Neural progenitor cell (in vitro differentiated cells): ENCODE results near the gene MYLK. TPM values are rescaled to one million over a fixed set of nuclear protein-coding genes. Genes with fewer than 3 reads are reported as not detected.

Experiments used
- DNase-seq: peaks from one replicate; pipeline ENCODE4 v3.0.0-alpha.2; 2016; ENCODE audit warnings: low spot score
- H2AFZ ChIP-seq: fragments of 200-600 bp; sonication (generic); replicated peaks from 2 replicates; pipeline ENCODE4 v1.6.1; 2016; ENCODE audit warnings: antibody characterized with exemption
- H3F3A ChIP-seq: fragments of 200-600 bp; sonication (generic); 2 replicates; pipeline ENCODE4 v1.6.1; 2016; ENCODE audit warnings: antibody characterized with exemption, low read depth
- H3K27ac ChIP-seq: fragments of 200-600 bp; sonication (generic); 2 replicates; pipeline ENCODE4 v1.5.1; 2016; ENCODE audit warnings: mild to moderate bottlenecking
- H3K27me3 ChIP-seq: fragments of 200-600 bp; sonication (generic); 2 replicates; pipeline ENCODE4 v1.6.1; 2016; ENCODE audit warnings: mild to moderate bottlenecking, moderate library complexity
- H3K36me3 ChIP-seq: fragments of 200-600 bp; sonication (generic); 2 replicates; pipeline ENCODE4 v1.5.1; 2016
- H3K4me1 ChIP-seq: fragments of 200-600 bp; sonication (generic); 2 replicates; pipeline ENCODE4 v1.6.1; 2016; ENCODE audit warnings: mixed run types
- H3K4me2 ChIP-seq: fragments of 200-600 bp; sonication (generic); 2 replicates; pipeline ENCODE4 v1.6.1; 2016
- H3K4me3 ChIP-seq: fragments of 200-600 bp; sonication (generic); 2 replicates; pipeline ENCODE4 v1.5.1; 2016
- H3K79me2 ChIP-seq: fragments of 200-600 bp; sonication (generic); 2 replicates; pipeline ENCODE4 v1.6.1; 2016; ENCODE audit warnings: low read depth
- H3K9ac ChIP-seq: fragments of 200-600 bp; sonication (generic); 2 replicates; pipeline ENCODE4 v1.6.1; 2016
- H3K9me3 ChIP-seq: fragments of 200-600 bp; sonication (generic); 2 replicates; pipeline ENCODE4 v1.5.1; 2016; ENCODE audit warnings: low read depth
- H4K20me1 ChIP-seq: fragments of 200-600 bp; sonication (generic); 2 replicates; pipeline ENCODE4 v1.6.1; 2016; ENCODE audit warnings: low read depth
- H3K27ac Mint-ChIP-seq: 3 replicates; pipeline ENCODE4 v1.8.0; 2021; ENCODE audit warnings: mixed read lengths
- H3K27me3 Mint-ChIP-seq: 2 replicates; pipeline ENCODE4 v1.8.0; 2022; ENCODE audit warnings: low read depth, mild to moderate bottlenecking, inconsistent platforms, moderate library complexity, mixed read lengths; ENCODE audit not compliant: insufficient read depth
- H3K36me3 Mint-ChIP-seq: 3 replicates; pipeline ENCODE4 v1.8.0; 2021; ENCODE audit warnings: mixed read lengths
- H3K4me1 Mint-ChIP-seq: 3 replicates; pipeline ENCODE4 v1.8.0; 2021; ENCODE audit warnings: mixed read lengths
- H3K4me3 Mint-ChIP-seq: 3 replicates; pipeline ENCODE4 v1.8.0; 2021; ENCODE audit warnings: mild to moderate bottlenecking, moderate library complexity, mixed read lengths
- H3K9me3 Mint-ChIP-seq: 3 replicates; pipeline ENCODE4 v1.8.0; 2020; ENCODE audit warnings: mixed read lengths
- EZH2 ChIP-seq: fragments of 200-600 bp; sonication (generic); IDR thresholded peaks from 2 replicates; pipeline ENCODE4 v1.6.1; 2017; ENCODE audit warnings: antibody characterized with exemption, mild to moderate bottlenecking, moderate library complexity
- EZH2phosphoT487 ChIP-seq: fragments of 200-600 bp; sonication (generic); IDR thresholded peaks from 2 replicates; pipeline ENCODE4 v1.6.1; 2017; ENCODE audit warnings: antibody characterized with exemption
- total RNA-seq: library from RNA; depleted of rRNA; stranded (reverse); fragments of >200 nt; gene quantifications from 2 replicates; pipeline ENCODE4 v1.2.3, GENCODE V29; 2015; ENCODE audit warnings: low replicate concordance
- TF ChIP-seq, protein P1 (sequence below): fragments of 200-600 bp; sonication (generic); IDR thresholded peaks from 2 replicates; pipeline ENCODE4 v1.5.1; 2017; ENCODE audit warnings: antibody characterized with exemption, mild to moderate bottlenecking

Gene MYLK
- total RNA-seq, 1 donor from 2014 or later, result 28.4 TPM

DNA sequence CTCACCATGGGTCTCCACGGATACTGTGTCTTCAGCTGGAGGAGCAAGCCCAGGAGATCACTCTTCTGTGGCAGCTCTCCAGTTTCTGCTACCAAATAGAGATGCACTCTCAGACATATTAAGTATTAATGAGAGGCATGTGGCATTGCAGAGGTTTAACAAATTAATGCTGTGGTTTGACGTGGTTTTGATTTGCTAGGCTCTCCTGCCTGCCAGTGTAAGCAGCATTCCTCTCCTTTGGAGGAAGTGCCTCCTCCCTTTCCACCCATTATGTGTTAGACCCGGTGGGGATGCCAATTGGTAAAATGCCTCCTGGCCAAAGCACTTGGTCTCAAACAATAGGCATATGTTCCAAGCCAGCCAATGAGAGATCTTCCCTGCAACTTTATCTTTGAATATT lies 124.8 kb downstream of the MYLK start:
- no peaks in the 10 kb centered on the region for H3K36me3 ChIP-seq

DNA sequence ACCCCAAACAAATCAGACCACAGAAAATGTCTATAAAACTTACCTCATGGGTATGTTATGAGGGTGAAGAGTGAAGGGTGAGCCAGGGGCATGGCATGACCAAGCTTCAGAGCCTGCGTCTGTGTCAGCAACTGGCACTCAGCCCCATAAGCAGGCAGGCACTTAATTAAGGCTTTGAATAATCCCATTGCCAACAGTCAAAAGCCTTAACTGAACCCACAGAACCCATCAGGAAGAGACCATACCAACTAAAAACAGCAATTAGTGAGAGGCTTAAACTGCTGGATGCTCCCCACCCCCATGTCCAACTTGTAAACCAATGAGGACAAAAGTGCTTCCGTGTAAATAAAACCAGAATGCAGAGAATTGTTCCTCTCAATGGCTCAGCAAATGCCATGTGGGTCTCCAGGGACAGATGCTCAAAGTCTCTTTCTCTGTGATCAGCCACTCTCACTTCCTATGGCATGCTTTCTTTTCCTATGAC lies 126.0 kb downstream of the MYLK start:
- Histone ChIP-seq H3K4me1 (peaks cover 16% of the 10 kb centered on the region), H3F3A (peaks cover 5% of the 10 kb centered on the region), H3K27ac (no peak overlapping the region), H3K27me3 (no peaks in the 10 kb centered on the region), H4K20me1 (no peaks in the 10 kb centered on the region), H3K9me3 (no peaks in the 10 kb centered on the region), H3K79me2 (no peaks in the 10 kb centered on the region), H2AFZ (no peak overlapping the region), H3K4me2 (peak overlapping the region; percentile 54), H3K36me3 (no peaks in the 10 kb centered on the region), H3K9ac (no peak overlapping the region), H3K4me3 (no peak overlapping the region)
- H3K27ac Mint-ChIP-seq, result peak overlapping the region; percentile 19
- H3K4me1 Mint-ChIP-seq, result peaks cover 34% of the 10 kb centered on the region
- H3K27me3 Mint-ChIP-seq, result no peaks in the 10 kb centered on the region
- no peak overlapping the region for H3K4me3 Mint-ChIP-seq
- TF ChIP-seq EZH2 (no peak), EZH2phosphoT487 (no peak)
- TF ChIP-seq, protein P1, sequence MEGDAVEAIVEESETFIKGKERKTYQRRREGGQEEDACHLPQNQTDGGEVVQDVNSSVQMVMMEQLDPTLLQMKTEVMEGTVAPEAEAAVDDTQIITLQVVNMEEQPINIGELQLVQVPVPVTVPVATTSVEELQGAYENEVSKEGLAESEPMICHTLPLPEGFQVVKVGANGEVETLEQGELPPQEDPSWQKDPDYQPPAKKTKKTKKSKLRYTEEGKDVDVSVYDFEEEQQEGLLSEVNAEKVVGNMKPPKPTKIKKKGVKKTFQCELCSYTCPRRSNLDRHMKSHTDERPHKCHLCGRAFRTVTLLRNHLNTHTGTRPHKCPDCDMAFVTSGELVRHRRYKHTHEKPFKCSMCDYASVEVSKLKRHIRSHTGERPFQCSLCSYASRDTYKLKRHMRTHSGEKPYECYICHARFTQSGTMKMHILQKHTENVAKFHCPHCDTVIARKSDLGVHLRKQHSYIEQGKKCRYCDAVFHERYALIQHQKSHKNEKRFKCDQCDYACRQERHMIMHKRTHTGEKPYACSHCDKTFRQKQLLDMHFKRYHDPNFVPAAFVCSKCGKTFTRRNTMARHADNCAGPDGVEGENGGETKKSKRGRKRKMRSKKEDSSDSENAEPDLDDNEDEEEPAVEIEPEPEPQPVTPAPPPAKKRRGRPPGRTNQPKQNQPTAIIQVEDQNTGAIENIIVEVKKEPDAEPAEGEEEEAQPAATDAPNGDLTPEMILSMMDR, result no peak
- H3K36me3 Mint-ChIP-seq, result peaks cover 6% of the 10 kb centered on the region
- peak; percentile 33 for DNase-seq
- H3K9me3 Mint-ChIP-seq, result no peaks in the 10 kb centered on the region

More for the DNA sequence above, 124.8 kb downstream of the MYLK start:
- H3K4me2 ChIP-seq, result no peak overlapping the region
- Mint-ChIP-seq H3K4me1 (peaks cover 23% of the 10 kb centered on the region), H3K4me3 (no peak overlapping the region), H3K9me3 (no peaks in the 10 kb centered on the region), H3K27me3 (peaks cover 3% of the 10 kb centered on the region), H3K27ac (no peak overlapping the region), H3K36me3 (peaks cover 11% of the 10 kb centered on the region)
- no peak overlapping the region for H3K27ac ChIP-seq
- no peak overlapping the region for H3K4me3 ChIP-seq
- no peak overlapping the region for H2AFZ ChIP-seq
- no peak overlapping the region for H3K9ac ChIP-seq
- H3K9me3 ChIP-seq, result no peaks in the 10 kb centered on the region
- H3F3A ChIP-seq, result peaks cover 5% of the 10 kb centered on the region
- H3K4me1 ChIP-seq, result peaks cover 16% of the 10 kb centered on the region
- H3K27me3 ChIP-seq, result no peaks in the 10 kb centered on the region
- TF ChIP-seq, protein P1, result no peak
- TF ChIP-seq EZH2, result no peak
- DNase-seq, result no peak
- H3K79me2 ChIP-seq, result no peaks in the 10 kb centered on the region
- no peaks in the 10 kb centered on the region for H4K20me1 ChIP-seq

DNA sequence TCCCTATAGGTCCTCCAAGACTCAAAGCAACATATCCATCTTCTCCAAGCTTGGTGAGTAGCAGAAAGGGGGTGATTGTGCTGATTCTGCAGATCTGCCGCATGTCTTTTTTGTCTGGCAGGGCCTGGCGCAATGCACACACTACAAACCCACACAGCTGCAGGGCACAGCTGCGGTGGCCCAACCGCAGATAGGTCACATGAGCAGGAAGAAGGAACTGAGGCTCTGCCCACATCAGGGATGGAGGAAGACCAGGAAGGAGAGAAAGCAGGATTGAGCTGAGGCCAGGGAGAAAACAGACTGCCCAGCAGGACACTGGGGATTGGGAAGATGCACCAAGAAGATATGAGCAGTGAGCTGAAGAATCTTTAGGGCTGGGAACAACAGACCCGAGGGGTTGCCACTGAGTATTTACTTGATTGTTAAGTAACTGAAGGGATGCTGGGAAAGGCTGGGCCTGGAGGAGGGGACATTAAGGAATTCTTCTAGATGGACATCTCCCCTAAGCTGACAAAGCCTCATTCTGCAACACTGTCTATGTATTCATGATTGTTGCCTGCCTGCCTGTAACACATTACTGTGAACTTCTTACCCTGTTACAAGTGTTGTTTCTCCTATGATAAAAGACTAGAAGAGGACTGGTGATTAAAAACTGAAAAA lies 126.7 kb downstream of the MYLK start:
- Mint-ChIP-seq H3K9me3 (no peaks in the 10 kb centered on the region), H3K4me1 (peaks cover 34% of the 10 kb centered on the region), H3K27ac (peak overlapping the region; percentile 19), H3K4me3 (no peak overlapping the region), H3K27me3 (no peaks in the 10 kb centered on the region), H3K36me3 (peaks cover 7% of the 10 kb centered on the region)
- H3K9ac ChIP-seq, result no peak overlapping the region
- no peaks in the 10 kb centered on the region for H4K20me1 ChIP-seq
- H3K36me3 ChIP-seq, result no peaks in the 10 kb centered on the region
- H2AFZ ChIP-seq, result no peak overlapping the region
- peak overlapping the region; percentile 54 for H3K4me2 ChIP-seq
- no peaks in the 10 kb centered on the region for H3K27me3 ChIP-seq
- TF ChIP-seq EZH2phosphoT487 (no peak), EZH2 (no peak)
- TF ChIP-seq, protein P1, result no peak
- no peaks in the 10 kb centered on the region for H3K9me3 ChIP-seq
- no peaks in the 10 kb centered on the region for H3K79me2 ChIP-seq
- H3K4me1 ChIP-seq, result peaks cover 16% of the 10 kb centered on the region
- no peak overlapping the region for H3K4me3 ChIP-seq
- H3K27ac ChIP-seq, result no peak overlapping the region
- H3F3A ChIP-seq, result peaks cover 5% of the 10 kb centered on the region
- no peak for DNase-seq
